WERI-Rb-1 (cell line): ENCODE data around the gene SH3D19.
A peak's percentile ranks its signal among the peaks of the same experiment; 100 is the strongest.

Experiments used
- DNase-seq: peaks from one replicate; pipeline ENCODE4 v3.0.0-alpha.2; 2020
- H3K27ac ChIP-seq: fragments of 250-450 bp; sonication (Bioruptor Pico); 2 replicates; pipeline ENCODE4 v1.5.1; 2020; ENCODE audit warnings: mild to moderate bottlenecking, moderate library complexity
- H3K27me3 ChIP-seq: fragments of 250-450 bp; sonication (Bioruptor Pico); 2 replicates; pipeline ENCODE4 v1.5.1; 2021; ENCODE audit warnings: mild to moderate bottlenecking, low read depth, moderate library complexity; ENCODE audit not compliant: insufficient read depth, severe bottlenecking
- H3K36me3 ChIP-seq: fragments of 250-450 bp; sonication (Bioruptor Pico); 2 replicates; pipeline ENCODE4 v1.5.1; 2020; ENCODE audit warnings: mild to moderate bottlenecking, moderate library complexity
- H3K4me3 ChIP-seq: 2 replicates; pipeline ENCODE4 v1.5.1; 2011; ENCODE audit warnings: low read depth, mild to moderate bottlenecking, control low read depth, low read length
- H3K9me3 ChIP-seq: fragments of 250-450 bp; sonication (Bioruptor Pico); 2 replicates; pipeline ENCODE4 v1.5.1; 2021; ENCODE audit warnings: mild to moderate bottlenecking, moderate library complexity; ENCODE audit not compliant: severe bottlenecking
- TF ChIP-seq, protein P1 (sequence below): IDR thresholded peaks from 2 replicates; pipeline ENCODE4 v1.5.1; 2011; ENCODE audit warnings: low read depth, mild to moderate bottlenecking, control low read depth, inconsistent platforms, low read length

SH3D19 gene

DNA sequence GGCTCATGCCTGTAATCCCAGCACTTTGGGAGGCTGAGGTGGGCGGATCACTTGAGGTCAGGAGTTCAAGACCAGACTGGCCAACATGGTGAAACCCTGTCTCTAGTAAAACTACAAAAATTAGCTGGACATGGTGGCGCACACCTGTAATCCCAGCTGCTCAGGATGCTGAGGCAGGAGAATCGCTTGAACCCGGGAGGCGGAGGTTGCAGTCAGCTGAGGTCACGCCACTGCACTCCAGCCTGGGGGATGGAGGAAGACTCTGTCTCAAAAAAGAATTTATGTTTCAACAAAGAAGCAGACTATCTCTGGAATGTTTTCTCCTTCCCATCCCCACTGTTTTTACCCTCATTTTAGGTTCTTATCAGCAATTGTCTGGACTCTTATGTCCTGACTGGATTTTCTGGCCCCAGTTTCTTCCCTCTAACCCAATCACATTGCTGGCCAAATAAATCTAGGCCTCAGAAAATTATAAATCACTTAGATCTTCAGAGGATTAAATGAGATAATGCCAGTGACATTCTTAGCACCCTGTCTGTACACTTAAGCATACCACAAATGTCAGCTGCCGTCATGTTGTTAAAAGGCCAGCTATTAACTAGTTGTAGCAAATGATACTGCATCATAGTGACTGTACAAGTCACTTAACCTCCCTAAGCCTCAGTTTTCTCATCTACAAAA is 93.3 kb downstream of the SH3D19 start:
- peak; percentile 65 for DNase-seq
- peaks cover 3% of the 10 kb centered on the region; the same call in 1 of the 2 replicates for H3K36me3 ChIP-seq

DNA sequence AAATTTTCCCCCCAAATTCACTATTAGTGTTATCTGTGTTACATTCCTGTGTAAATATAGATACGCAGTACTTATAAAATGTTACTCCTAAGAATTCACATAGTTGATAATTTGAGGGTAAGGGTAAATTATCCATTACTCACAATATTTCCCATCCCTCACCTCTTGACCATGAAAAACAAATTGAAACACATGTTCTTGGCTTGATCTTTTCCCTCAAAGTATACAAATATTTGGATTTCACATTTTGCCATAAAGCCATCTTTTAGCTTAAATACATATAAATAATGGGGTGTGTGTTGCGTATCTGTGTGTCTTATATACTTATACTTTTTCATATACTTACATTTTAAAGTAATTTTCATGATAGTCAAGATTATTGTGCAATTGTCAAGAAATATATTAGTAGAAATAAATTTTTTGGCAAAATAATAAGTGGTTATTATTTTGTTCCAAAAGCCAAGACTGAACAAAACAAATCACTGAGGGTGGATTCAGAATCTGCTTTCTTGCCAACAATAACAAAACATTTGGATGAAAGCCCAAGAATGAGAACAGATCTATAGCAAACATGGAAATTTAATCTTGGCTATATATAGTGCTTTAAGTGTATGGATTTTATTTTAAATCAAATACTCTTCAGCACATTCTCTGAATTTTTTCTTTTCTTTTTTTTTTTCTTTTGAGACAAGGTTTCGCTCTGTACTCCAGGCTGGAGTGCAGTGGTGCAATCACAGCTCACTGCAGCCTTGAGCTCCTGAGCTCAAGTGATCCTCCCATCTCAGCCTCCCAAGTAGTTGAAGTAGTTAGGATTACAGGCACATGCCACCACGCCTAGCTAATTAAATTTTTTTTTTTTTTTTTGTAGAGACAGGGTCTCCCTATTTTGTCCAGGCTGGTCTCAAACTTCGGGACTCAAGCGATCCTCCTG is 97.0 kb downstream of the SH3D19 start:
- Histone ChIP-seq H3K27me3 (no peaks in the 10 kb centered on the region), H3K4me3 (no peak overlapping the region), H3K27ac (no peak overlapping the region), H3K36me3 (peaks cover 4% of the 10 kb centered on the region; the same call in 1 of the 2 replicates), H3K9me3 (no peaks in the 10 kb centered on the region)
- no peak for DNase-seq
- TF ChIP-seq, protein P1, sequence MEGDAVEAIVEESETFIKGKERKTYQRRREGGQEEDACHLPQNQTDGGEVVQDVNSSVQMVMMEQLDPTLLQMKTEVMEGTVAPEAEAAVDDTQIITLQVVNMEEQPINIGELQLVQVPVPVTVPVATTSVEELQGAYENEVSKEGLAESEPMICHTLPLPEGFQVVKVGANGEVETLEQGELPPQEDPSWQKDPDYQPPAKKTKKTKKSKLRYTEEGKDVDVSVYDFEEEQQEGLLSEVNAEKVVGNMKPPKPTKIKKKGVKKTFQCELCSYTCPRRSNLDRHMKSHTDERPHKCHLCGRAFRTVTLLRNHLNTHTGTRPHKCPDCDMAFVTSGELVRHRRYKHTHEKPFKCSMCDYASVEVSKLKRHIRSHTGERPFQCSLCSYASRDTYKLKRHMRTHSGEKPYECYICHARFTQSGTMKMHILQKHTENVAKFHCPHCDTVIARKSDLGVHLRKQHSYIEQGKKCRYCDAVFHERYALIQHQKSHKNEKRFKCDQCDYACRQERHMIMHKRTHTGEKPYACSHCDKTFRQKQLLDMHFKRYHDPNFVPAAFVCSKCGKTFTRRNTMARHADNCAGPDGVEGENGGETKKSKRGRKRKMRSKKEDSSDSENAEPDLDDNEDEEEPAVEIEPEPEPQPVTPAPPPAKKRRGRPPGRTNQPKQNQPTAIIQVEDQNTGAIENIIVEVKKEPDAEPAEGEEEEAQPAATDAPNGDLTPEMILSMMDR = no peak

More for the DNA sequence above, 93.3 kb downstream of the SH3D19 start:
- no peaks in the 10 kb centered on the region for H3K9me3 ChIP-seq
- H3K27me3 ChIP-seq = no peaks in the 10 kb centered on the region
- TF ChIP-seq, protein P1 = no peak
- H3K27ac ChIP-seq = peak overlapping the region; percentile 56
- H3K4me3 ChIP-seq = no peak overlapping the region

DNA sequence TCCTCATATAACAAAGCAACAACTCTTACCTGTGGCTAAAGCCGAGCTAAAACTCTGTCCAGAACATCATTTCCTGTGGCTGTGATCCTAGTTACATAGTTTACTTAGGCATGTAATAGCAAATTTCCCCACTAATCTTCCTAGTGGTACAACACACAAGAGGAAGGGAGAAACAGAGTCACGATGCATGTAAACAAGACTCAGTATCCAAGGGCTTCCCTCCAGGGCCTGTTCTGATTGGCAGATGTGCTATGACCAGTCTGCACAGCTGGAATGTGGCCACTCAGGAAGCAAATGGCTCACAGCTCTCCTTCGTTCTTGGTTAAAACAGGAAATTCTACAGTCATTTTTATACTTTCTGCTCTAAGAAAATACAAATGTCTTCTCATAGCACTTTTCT is 97.7 kb downstream of the SH3D19 start:
- no peaks in the 10 kb centered on the region for H3K27me3 ChIP-seq
- TF ChIP-seq, protein P1 = no peak
- peaks cover 4% of the 10 kb centered on the region; the same call in 1 of the 2 replicates for H3K36me3 ChIP-seq
- H3K27ac ChIP-seq = no peak overlapping the region
- H3K4me3 ChIP-seq = no peak overlapping the region
- DNase-seq = no peak
- no peaks in the 10 kb centered on the region for H3K9me3 ChIP-seq

DNA sequence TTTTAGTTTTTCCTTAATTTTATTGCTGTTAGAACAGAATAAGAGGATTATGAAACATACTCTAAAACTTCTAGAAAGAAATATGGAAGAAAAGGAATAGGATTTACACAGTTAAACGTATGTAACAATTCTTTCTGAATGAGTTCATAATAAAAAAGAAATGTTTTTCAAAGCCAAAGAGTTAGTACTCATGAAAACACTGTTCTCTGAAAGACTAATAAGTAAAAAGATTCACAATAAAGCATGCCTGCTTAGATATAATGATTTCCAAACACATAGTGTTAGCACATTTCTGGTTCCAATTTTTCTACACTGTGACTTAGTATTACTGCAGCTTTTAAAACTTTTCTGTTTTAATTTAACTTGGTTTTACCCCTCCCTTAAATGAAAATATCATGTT is 98.2 kb downstream of the SH3D19 start:
- no peak for DNase-seq
- Histone ChIP-seq H3K4me3 (no peak overlapping the region), H3K27ac (no peak overlapping the region), H3K27me3 (no peaks in the 10 kb centered on the region), H3K36me3 (peaks cover 4% of the 10 kb centered on the region; the same call in 1 of the 2 replicates), H3K9me3 (no peaks in the 10 kb centered on the region)
- TF ChIP-seq, protein P1 = no peak

DNA sequence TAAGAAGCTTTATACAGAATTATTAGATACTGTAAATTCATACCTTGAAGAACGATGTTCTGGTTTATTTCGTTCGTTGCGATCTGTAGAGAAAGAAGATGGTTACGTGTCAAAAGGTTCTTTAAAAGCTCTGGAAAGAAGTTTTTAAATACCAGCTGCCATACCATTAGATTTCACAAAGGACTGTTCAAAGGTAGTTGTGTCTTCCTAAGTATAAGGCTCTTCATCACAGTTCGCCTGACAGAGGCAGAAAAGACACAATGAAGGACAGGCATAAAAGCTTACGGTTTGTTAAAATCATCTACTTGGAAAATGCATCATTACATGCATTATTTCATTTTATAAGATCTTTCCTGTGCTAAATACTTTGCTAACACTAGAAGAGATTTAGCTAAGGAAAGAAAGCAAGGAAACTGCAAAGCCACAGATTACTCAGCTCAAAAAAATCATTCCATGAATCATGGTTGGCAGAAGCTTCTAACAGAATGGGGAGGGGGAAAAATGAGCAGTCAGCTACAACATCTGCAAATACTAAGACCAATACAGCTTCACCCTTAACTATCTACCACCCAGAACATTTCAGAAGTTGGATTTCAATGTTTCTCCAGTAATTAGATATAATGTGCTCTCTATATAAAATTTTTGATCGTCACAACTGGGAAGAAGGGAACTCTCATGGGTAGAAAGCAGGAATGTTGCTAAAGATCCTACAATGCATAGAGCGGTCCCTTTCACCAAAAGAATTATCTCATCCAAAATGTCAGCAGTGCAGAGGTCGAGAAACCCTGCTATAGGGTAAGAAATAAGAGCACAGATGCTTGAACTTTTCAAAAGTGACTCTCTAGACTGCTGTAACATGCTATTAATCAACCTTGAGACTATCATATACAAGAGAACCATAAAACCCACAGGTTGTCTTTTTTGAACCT is 99.1 kb downstream of the SH3D19 start:
- H3K36me3 ChIP-seq = peaks cover 4% of the 10 kb centered on the region; the same call in 1 of the 2 replicates
- DNase-seq = no peak
- TF ChIP-seq, protein P1 = no peak
- H3K27ac ChIP-seq = no peak overlapping the region; the same call in 1 of the 2 replicates
- no peaks in the 10 kb centered on the region for H3K27me3 ChIP-seq
- H3K9me3 ChIP-seq = no peaks in the 10 kb centered on the region
- H3K4me3 ChIP-seq = no peak overlapping the region
